Choroid plexus epithelial cell (primary cell): ENCODE data around the gene FAM216B.

Experiments
- DNase-seq: peaks from one replicate; pipeline ENCODE4 v3.0.0-alpha.2; 2010; ENCODE audit warnings: low read depth
- H3K4me3 ChIP-seq: 2 replicates; pipeline ENCODE4 v1.5.1; 2011; ENCODE audit warnings: low read depth, mild to moderate bottlenecking, control low read depth, low read length, moderate library complexity
- TF ChIP-seq, protein P1 (sequence below): conservative IDR thresholded peaks from 2 replicates; pipeline ENCODE4 v1.5.1; 2011; ENCODE audit warnings: low read depth, mild to moderate bottlenecking, control low read depth, inconsistent platforms, low read length, moderate library complexity

The FAM216B gene

DNA sequence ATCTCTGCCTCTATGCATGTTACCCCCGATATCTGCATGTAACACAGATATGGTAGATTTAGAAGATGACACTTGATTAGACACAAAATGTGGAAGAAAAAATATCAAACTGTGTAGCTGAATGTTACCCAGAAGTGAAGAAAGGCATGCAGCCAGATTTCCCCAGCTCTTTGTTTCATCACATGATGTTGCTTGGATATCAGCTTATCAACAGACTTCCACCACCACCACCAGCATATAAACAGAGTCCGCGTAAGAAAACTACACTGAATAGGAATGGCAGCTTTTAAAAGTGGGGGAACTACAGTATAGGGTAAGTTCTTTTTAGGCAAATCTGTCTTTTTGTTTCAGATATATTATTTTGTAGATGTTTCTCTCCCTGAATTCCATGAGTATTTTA, at the start of gene FAM216B:
Gene FAM216B, plus strand, starts transcription at position 233 of the 400 bp plus-strand sequence. CDS start 2,484 bp downstream, outside the sequence.
- TF ChIP-seq, protein P1, sequence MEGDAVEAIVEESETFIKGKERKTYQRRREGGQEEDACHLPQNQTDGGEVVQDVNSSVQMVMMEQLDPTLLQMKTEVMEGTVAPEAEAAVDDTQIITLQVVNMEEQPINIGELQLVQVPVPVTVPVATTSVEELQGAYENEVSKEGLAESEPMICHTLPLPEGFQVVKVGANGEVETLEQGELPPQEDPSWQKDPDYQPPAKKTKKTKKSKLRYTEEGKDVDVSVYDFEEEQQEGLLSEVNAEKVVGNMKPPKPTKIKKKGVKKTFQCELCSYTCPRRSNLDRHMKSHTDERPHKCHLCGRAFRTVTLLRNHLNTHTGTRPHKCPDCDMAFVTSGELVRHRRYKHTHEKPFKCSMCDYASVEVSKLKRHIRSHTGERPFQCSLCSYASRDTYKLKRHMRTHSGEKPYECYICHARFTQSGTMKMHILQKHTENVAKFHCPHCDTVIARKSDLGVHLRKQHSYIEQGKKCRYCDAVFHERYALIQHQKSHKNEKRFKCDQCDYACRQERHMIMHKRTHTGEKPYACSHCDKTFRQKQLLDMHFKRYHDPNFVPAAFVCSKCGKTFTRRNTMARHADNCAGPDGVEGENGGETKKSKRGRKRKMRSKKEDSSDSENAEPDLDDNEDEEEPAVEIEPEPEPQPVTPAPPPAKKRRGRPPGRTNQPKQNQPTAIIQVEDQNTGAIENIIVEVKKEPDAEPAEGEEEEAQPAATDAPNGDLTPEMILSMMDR = no peak
- peak; percentile 40 for DNase-seq
- no peak within 1 kb of the TSS for H3K4me3 ChIP-seq

DNA sequence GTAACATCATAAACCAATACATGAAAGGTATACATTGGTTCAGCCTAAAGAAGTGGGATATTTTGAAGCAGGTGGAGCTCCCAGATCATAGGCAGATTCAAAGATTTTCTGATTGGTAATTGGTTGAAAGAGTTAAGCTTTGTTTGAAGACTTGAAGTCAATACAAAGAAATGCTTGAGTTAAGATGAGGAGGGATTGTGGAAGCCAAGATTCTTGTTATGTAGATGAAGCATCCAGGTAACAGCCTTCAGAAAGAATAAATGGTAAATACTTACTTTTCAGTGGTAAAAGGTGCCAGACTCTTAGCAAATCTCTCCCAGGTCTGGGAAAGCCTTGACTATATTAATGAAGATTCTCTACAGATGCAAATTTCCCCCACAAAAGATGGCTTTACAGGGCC, 49.3 kb upstream of the FAM216B start:
- TF ChIP-seq, protein P1 = no peak
- no peak for DNase-seq
- no peak overlapping the region for H3K4me3 ChIP-seq

DNA sequence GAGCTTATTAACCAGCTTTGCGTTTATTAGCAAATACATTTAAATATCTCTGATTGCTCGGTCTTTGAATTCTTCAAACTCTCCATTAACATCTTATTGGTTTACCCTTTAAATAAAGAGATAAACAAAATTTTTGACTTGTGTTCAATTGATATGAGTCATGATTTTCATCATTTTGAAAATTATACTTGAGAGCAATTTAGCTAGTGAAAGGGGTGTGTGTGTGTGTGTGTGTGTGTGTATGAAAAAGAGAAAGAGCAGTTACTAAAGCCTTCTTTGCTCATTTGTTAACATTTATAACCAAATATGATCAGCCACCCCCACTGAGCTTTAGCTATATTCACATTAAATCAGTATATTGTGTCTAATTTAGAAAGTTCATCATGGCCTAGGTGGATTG, 48.3 kb upstream of the FAM216B start:
- no peak for DNase-seq
- TF ChIP-seq, protein P1 = no peak
- no peak overlapping the region for H3K4me3 ChIP-seq

DNA sequence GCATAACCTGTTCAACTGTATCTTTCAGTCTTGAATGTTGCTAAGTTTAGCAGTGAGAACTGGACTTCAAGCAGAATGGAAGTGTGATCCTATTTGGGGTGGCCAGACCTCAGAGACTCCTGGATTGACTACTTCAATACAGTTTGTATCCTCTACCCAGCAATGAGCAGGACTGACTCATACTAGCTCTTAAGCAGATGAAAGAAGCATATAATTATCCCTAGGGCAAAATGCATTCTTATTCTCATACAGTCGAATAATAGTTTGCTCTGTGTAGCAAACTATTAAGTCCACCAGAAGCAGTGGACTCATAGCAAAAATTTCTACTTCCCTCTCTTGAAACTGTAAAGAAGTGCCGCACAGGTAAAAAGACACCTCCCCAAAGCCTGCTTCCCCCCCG, 46.4 kb upstream of the FAM216B start:
- no peak overlapping the region for H3K4me3 ChIP-seq
- no peak for DNase-seq
- TF ChIP-seq, protein P1 = no peak

DNA sequence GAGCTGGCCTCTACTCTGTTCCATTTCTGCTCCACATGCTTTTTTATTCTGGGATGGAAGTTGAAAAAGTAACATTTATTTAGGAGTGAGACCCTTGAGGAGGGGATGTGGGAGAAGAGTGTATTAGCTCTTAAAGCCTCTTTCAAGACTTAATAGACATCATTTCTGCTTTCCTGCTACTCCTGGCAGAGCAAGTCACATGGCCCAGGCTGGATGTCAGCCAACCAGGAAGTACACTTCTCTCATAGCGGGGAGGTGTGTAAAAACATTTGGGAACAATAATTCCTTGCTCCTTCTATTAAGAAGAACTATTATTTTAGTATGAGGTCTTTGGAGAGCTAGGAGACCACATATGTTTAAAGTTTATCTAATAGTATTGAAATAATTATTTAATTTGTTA, 40.6 kb upstream of the FAM216B start:
- TF ChIP-seq, protein P1 = no peak
- DNase-seq = peak; percentile 84
- H3K4me3 ChIP-seq = no peak overlapping the region

DNA sequence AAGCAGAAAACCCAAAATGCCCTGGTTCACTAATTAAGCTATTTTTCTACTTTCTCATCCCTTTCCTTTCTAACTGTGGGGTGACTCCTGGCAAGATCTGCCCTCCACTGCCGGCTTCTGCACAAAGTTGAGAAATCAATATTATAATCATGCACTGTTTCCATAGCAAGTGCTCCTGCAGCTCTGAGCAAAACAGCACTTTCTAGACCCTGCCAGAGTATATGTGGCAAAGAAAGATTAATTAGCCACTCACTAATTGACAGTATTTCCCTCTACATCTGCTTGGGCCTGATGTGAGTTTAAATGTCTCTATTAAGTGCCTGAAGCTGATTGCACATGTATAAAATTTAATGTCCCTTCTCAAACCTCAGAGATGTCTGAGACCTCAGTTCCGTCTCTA, 39.5 kb upstream of the FAM216B start:
- H3K4me3 ChIP-seq = no peak overlapping the region
- no peak for DNase-seq
- TF ChIP-seq, protein P1 = no peak

DNA sequence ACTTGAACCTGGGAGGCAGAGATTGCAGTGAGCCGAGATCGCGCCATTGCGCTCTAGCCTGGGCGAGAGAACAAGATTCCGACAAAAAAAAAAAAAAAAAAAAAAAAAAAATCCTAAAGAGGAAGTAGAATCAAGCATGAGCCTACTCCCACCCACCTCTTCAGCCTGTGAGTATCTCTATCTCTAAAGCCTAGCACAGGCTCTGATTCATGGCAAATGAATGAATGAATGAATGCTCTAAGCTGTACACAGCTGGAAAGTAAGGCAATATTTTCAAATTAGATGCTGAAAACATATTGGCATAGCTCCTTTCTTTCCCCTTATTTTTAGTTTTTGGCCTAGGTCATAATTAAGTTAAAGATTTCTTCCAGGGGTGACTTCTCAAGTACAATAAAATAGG, 35.7 kb upstream of the FAM216B start:
- peak; percentile 35 for DNase-seq
- TF ChIP-seq, protein P1 = no peak
- H3K4me3 ChIP-seq = no peak overlapping the region
